ENCODE measurements around the gene MXD4.
A peak's percentile ranks its signal among the peaks of the same experiment; 100 is the strongest.

Gene MXD4

DNA sequence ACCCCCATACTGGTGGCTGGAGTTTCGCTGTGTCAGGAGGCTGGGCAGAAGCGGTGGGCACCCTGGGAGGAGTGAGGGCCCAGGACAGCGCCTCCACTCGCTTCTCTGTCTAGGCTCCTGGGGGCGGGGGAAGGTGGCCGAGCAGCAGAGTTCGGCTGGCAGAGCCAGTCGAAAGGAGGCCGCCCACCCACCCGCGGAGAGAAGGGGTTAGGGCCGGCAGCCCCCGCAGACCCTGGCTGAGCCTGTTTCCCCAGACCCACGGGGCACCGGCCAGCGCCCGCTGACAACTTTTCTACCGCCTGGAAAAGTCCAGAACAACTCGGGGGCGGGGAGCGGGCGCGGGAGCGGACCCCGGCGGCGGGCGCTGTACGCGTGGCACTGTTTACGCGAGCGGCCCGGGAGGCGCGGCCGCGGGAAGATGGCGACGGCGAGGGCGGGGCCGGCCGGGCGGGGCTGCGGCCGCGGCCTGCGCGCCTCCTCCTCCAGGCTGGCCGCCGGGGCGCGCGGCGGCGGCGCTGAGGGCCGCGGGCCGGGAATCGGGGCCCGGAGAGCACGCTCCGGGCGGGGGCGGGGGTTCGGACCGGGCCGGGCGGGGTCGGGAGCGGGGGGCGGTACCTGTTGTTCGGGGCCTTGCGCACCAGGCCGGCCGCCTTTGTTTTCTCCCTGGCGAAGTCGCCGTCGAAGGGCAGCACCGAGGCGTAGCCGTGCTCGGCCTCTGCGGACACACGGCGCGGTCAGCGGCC lies 628 bp downstream of the MXD4 start:
- DNase-seq: peak; percentile 58

DNA sequence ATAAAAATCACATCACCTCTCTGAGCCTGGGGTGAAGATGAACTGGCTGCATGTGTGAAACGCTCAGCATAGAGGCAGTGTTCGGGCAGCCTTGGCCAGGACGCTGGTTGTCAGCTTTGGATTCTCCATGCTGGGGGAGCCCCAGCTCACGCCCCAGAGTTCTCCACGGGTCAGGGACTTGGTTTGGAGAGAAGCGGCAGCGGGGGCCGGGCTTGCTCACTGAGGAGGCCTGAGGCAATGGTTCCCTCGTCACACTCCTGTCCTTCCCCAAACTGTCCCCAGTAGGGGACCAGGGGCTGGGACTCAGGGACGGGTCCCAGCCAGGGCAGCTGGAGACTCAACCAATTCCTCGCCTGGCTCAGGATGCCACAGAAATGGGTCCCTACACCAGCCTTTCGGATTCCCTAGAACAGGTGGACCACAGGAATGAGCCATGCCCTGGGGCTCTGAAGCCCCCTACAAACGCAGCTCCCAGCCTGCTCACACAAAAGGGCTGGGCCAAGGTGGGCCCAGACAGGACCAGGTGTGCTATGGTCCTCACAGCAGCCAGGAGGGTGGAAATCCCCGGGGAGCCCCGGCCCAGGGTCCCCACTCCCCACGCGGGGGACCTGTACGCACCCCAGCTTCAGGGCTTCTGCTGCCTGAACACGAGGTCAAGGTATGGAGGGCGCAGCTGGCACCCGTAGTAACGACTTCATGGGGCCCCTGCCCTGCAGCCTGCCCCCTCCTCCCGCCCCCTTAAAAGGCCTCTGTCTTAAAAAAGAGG lies 1.4 kb downstream of the MXD4 start:
- no peak for DNase-seq

DNA sequence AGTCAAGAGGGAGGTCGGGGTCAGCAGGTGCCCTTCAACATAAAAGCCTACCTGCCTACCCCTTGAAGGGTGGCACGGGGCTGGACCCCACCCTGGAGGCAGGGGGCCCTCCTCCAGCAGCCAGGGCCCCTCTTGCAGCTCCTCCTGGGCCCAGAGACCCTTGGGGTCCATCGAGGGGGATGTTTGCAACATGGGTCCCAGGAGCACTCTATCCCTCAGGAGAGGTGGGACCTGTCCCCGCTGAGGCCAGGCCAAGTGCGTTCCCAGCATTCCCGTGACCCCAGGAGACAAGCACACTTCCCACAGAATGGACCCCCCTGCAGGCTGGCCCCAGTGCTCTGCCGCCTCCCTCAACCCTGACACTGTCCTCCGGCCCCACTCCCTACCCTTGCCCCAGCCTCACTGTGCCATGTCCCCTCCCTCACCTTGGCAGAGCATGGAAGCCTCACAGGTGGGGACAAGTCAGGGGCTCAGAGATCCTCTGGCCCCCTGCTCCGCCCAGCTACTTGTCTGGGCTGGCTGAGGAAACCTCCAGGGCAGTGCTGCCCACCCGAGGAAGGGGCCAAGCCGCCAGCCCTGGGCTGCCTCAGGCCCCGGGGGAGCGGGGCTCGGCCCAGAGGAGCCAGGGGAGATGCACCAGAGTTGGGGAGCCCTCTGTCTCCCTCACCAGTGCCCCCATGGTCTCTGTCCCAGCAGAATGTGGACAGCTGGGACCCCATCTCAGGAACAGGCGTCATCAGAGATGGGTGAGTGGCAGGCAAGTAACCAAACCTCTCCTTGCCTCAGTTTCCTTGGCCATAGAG lies 2.2 kb downstream of the MXD4 start:
- DNase-seq: no peak

DNA sequence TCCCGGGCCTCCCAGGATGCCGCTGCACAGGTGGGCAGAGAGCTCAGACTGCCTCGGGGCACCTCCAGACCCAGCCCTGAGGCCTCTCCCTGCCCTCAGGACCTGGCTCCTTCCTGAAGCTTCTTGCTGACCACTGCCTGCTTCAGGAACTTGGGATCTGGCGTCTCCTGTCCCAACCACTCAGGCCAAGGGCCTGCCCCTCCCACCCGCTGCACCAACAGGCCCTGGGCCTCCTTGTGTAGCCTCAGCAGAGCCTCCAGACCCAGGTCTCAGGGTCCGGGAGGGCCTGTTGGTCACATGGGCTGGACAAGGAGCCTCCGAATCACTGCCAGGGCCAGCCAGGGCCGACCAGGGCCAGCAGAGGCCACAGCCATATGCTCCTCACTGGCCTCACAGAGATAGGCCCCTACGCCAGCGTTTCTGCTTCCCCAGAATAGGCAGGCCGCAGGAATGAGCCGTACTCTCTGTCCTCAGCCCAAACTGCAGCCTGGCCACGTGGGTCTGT lies 2.8 kb downstream of the MXD4 start:
- no peak for DNase-seq

DNA sequence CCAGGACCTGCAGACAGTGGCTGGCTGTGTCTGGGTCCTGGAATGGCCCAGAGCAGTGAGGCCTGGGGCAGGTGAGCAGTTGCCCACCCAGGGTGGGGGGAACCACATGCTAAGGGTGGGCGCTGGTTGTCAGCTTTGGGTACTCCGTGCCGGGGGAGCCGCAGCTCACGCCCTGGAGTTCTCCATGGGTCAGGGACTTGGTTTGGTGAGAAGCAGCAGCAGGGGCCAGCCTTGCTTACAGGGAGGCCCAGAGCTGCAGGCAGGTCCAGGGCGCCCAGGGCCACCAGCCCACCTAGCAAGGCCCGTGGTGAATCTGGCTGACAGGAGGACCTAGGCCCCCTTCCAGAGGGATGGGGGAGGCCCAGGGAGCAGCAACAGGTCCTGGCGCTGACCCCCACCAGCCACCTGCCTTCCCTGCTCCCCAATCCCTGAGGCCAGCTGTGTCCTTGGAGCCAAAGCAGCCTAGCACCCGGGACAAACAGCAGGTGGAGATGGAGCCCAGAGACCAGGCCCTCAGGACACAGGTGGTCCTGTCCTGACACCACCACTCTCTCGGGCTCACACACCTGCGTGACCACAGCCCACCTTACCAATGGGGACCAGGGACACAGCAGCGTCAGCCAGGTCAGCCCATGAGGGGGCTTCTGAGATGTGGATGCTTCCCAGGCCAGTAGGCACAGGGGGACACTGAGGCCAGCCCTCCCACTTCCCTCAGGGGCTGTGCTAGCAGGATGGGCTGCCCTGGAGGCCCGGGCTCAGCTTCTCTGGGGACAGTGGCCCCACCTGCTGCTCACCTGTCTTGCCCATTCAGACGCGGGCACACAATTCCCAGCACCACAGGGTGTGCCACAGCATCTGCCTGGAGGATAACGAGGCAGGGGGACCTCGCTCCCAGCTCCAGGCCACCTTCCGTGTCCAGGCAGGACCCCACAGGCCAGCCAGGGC lies 3.5 kb downstream of the MXD4 start:
- DNase-seq: no peak

DNA sequence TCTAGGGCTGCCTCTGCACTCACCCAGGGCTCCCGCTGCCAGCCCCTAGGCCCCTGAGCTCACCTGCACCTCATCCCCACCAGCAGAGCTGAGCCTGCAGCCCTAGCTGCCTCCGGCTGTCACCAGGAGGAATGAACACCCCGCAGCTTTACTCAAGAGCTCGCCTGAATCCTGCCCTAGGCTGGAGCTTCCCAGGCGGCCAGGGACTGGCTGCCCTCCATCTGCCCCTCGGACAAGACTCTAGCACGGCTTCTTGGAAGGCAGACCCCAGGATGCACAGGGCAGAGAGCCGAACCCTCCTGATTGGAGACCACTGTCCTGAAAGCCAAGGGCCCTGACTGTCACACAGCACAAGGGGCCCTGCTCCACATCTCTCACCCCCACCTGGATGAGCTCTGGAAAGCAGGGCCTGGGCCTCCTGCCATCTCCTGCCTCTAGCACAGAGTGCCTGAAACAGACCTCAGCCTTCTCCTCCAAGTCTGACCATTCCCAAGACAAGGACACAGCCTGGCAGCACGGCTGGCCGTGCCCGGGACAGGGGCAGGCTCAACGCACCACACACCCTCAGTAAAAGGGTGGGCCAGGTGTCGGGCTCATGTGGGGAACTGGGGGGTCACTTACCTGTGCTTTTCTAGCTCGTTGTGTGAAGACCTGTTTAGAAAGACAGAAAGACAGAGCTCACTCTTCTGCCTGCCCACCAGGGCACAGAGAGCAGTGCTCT lies 4.4 kb downstream of the MXD4 start:
- no peak for DNase-seq

DNA sequence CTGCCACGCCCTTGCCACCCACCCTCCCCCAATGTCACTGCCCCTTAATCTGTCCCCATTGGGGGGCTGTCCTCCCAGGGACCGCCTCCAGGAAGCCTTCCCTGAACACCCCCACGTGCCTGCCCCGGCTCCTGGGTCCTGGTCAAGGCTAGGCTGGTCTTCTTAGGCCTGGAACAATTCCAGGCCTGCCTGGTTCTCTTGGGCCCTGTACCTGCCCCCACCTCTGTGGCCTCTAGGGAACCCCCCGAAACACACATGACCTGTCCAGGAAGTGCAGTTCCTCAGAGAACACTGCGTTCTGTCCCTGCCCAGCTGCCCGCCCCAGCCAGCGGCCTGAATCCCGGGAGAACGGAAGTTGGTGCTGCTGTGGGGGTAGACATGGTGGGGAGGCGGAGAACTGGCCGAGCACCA lies 5.1 kb downstream of the MXD4 start:
- no peak for DNase-seq

DNA sequence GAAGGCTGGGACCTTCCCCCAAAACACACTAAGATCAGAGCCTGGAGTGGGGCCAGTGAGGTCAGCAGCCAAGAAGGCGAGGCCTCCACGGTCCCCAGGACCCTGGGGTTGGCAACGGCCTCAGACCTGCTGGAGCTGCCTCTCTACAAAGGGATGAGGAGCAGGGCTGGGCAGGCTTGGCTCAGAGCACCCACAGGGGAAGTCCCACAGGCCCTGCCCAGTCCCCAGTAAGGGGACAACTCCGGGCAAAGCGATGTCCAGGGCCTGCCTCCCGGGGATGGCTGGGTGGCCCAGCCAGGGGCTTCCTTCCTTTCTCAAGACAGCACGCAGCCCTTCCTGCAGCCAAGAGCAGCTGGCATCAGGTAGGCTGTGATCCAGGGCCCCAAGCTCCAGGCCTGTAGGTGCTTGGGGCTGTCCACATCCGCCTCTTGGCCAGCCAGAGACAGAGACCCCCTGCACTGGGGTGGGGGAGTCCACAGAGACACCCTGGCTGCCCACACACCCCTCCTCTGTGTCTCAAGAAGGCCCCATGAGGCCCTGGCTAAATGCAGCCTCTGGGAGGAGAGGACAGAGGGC lies 5.7 kb downstream of the MXD4 start:
- no peak for DNase-seq

DNA sequence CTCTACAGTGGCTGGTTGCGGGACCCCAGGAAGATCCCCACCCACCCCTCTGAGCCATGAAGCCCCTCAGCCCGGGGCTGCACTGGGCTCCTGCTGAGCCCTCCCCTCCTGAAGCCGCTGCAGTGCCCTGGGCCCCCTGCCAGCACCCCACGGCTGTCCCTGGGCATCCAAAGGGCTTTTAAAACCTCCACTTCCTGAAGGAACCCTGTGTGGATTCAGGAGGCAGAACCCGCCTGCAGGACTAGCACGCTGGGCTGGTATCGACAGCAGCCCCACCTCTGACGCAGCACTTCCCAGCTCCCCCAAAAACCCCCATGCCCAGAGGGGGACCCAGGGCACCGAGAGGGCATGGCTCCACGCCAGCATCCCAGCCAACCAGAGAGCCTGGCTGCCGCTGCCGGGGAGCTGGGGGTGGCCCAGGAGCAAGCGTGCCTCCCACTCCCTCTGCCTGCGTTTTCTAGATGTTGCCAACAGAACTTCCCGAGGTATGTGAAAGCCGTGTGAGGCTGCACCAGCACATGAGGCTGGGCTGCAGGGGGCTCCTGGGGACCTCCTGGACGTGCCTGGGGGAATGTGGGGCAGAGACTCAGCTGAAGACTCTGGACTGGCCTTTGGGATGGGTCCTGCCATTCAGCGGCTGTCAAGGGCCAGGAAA lies 6.3 kb downstream of the MXD4 start:
- DNase-seq: no peak

DNA sequence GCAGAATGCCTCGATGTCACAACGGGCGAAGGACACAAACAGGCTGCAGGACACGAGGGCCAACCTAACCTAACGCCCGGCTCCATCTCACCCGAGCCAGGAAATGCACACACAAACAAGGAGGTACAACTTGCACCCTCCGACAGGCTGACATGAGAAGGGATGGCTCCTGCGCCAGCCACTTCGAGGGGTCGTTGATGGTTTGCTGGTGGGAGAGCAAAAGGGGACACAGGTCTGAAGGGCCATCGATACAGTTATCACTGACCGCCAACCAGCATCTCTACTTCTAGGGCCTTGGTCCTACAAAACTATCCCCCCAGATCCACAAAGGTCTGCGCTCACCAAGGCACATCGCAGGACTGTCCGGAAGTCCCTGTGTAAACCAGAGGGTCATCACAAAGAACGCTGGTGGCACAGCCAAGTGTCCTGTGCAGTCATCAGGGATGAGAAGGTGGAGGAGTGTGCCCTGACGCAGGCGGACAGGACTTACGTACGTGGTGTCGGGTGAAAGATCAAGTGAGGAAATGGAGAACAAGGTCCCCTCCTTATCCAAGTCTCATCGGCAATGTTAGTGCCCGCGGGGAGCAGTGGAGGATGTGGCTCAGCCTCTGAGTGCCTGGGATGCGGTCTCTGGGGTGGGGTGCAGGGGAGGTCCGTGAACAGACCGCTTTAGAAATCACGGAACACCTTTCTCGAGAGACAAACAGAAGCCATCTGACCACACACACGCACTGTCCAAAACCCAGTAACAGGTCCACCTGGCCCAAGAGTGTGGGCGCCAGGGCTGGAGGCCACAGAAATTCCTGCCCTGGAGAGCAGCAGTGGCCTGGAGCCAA lies 7.0 kb downstream of the MXD4 start:
- DNase-seq: no peak

DNA sequence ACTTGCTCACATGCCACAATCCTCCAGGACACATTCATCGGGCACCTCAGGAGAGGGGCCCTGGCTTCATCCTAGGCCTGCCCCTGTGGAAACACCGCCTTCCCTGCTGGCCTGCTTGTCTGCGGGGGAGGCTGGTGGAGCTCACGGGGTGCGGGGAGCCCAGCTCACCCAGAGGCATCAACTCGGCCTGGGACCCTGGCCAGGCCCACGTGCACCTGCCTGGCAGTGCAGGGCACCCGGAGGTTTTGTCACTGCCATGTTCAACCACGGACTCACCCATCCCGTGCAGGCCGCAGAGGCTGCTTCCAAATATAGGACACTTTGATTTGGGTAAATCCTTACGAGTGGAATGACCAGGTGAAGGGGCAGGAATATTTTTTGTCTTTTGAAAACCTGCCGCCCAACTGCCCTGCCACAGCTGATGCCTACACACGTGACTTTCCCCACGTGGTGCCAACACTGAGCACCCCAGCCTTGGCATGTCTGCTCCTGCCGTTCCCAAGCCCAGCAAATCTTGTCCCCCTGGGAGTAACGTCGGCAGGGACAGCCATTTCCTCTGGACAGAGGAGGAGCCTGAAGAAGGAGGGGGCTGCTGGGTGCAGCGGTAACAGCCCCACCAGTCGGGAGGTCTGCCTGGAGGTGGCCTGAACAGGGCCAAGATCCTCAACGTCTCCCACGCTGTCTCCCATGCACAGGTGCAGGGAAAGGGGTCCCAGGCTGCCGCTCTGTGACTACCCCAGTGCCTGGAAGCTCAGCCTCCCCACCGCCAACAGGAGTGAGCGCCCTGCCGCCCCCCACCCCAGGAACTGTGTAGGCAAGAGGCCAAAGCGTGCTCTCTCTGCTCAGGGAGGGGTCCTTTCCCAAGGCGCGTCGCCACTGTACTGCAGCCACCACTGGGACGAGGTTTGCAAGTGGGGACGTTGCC lies 8.5 kb downstream of the MXD4 start:
- DNase-seq: no peak

DNA sequence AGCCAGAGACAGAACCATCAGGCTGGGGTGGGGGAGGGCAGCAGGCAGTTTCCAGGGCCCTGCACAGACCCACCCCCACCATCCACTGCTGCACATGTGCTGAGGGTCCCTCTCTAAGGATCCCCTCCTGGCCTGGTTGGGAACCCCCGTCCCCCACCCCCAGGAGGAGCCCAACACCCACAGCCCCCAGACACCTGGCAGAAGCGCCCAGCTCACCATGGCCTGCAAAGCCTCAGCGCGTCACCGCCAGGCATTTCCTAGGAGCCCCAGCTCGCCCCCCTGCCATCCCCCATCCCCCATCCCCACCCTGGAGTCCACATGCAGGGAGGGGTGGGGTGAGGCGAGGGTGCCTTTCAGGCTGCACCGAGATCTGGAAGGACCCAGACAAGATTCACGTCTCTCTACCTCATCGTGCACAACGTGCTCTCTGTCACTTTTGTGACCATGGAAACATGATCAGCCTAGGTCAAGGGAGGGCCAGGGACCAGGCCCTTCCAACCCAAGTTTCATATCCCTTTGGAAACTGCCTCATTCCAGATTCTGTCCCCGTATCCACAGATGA lies 9.3 kb downstream of the MXD4 start:
- DNase-seq: no peak

DNA sequence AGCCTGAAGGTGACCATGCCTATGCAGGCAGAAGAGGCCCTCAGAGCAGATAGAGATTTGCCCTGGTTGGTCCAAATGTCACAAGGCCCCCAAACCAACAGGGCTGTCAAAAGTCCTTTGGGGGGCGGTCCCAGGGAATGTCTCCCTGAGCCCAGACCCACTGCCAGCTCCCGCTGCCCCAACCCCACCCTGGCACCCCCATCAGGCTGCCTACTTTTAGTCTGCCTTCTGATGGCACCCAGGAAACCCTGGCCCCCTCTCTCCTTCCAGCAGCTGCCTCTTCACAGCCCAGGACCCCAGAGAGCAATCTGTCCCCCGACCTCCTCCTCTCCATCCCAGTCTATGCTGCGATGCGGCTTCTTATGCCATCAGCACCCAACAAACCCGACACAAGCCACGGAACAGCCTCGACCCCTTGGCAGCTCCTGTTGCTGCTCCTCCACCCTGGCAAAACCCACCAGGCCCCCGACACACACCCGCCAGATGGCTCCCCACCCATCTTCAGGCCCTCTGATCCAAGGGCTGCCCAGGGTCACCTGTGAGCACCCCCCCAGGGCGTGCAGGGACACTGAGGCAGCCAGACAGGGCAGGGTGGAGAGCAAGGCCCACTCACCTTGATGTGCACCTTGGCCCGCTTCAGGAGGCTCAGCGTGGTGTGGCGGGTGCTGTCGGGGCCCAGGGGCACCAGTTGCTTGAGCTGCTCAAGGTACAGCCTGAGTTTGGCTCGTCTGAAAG lies 9.9 kb downstream of the MXD4 start:
- DNase-seq: no peak

DNA sequence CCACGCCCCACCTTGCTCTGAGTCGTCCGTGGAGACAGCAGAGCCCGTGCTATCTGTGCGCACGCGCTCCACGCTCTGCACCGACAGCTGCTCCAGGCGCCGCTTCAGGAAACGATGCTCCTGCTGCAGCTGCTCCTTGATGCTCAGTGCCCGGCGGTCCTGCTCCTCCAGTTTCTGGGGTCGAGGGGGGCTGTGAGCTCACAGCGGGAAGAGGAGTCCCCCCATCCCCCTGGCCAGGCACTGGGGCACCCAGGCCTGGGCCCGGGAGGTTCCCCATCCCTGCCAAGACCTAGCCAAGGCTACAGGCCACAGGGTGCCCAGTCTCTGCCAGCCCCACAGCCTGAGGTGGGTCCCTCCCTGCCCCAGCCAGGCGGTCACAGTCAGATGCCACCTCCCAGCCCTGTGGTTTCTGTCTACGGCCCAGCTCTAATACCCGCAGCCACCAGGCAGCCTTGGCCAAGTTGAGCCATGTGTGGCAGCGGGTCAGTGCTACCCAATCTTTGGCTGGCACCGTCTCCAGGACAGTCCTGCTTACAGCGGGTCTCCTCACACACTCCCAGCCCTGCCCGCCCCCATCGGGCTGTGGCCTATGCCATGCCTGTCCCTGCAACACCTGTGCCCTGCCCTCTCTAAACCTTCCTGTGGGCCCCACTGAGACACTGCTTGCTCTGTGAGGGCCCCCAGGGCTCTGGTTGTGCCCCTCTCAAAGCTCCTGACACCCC lies 10.7 kb downstream of the MXD4 start:
- no peak for DNase-seq

DNA sequence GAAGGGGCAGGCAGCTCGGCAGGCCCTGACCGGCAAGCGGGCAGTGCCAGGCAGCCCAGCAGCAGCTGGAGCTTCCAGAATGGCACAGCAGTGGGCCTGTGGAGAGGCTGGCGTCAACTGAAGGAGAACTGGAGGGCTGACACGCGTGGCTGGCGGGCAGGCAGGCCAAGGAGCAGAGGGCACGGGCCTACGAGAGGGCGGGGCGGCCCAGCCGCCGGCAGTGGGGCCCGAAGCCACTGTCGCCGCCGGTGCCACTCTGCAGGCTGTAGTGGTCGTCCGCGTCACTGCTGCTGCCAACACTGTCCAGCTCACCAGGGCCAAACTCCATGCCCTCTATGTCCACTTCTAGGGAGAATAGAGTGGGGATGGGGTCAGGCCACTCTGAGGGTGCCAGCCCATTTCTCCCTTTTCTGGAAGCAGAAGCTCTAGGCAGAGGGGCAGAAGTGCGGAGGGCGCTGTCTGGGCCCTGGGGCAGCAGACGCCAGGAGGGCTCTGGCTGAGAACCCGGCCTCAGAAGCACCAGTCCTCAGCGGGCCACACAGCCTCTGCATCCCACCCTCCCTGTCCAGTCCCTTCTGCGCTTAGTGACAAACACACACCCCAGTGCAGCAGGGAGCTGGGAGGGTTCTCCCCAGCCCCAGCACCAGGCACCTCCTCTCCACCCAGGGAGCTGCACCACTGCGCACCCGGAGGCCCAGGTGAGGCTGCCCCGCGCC lies 11.4 kb downstream of the MXD4 start:
- no peak for DNase-seq

Data from eye (tissue), 1 donor.